GM12878 (cell line): ENCODE measurements around the gene CSTB. TPM values are rescaled to one million over a fixed set of nuclear protein-coding genes. Genes with fewer than 3 reads are reported as not detected.
A peak's percentile ranks its signal among the peaks of the same experiment; 100 is the strongest.

ENCODE experiments used
- ATAC-seq: fragments of 200-7000 bp; cut with Tn5 transposase; 3 replicates; pipeline ENCODE4 v1.9.1; 2020; ENCODE audit warnings: mild to moderate bottlenecking, moderate library complexity
- BruUV-seq: library from RNA; stranded (reverse); fragments of 400-500 nt; replicated peaks from 2 replicates; lab custom pipeline; 2021; lab: Mats Ljungman, UMichigan
- CTCF ChIA-PET: fragments of 300-600 bp; sonication (Branson Sonifier 250); formaldehyde crosslinking; extraction: SDS; loops from one replicate; lab custom pipeline; 2021; ENCODE audit warnings: inconsistent platforms; lab: Yijun Ruan, JAX
- POLR2A ChIA-PET: fragments of 350-600 bp; formaldehyde crosslinking; extraction: SDS; loops from one replicate; lab custom pipeline; 2021; ENCODE audit warnings: inconsistent platforms; lab: Charles Lee
- RAD21 ChIA-PET: fragments of 300-600 bp; sonication (Branson Sonifier 250); formaldehyde crosslinking; loops from one replicate; lab custom pipeline; 2023; ENCODE audit warnings: antibody characterized with exemption; ENCODE audit not compliant: unreplicated experiment; lab: Charles Lee
- SMC1A ChIA-PET: fragments of 300-600 bp; sonication (Branson Sonifier 250); formaldehyde crosslinking; loops from one replicate; lab custom pipeline; 2023; ENCODE audit not compliant: unreplicated experiment, uncharacterized antibody; lab: Charles Lee
- DNase-seq: peaks from one replicate; pipeline ENCODE4 v3.0.0-alpha.2; 2011; ENCODE audit warnings: low read depth, low spot score
- FAIRE-seq: peaks from 3 replicates; lab custom pipeline; 2011; peaks lifted over from hg19 to GRCh38; lab: Jason Lieb, UNC
- H2AFZ ChIP-seq: 2 replicates; pipeline ENCODE4 v1.6.0; 2011; ENCODE audit warnings: low read depth, low read length, control low read depth; ENCODE audit not compliant: control insufficient read depth
- H3K27ac ChIP-seq: 2 replicates; pipeline ENCODE4 v1.5.1; 2011; ENCODE audit warnings: control low read depth; ENCODE audit not compliant: control insufficient read depth, insufficient read depth
- H3K27me3 ChIP-seq, 2 experiments: replicated peaks in 1 of 2; 2 replicates each; pipeline versions ENCODE4 v1.6.0 to v1.6.1; 2011; ENCODE audit warnings: low read length in 1 of 2; ENCODE audit not compliant: control insufficient read depth in 2 of 2, insufficient read depth in 2 of 2
- H3K36me3 ChIP-seq, 2 experiments: 2 replicates each; pipeline ENCODE4 v1.5.1; 2011; ENCODE audit warnings: low read length in 1 of 2; ENCODE audit not compliant: control insufficient read depth in 2 of 2, insufficient read depth in 2 of 2
- H3K4me1 ChIP-seq: 2 replicates; pipeline ENCODE4 v1.6.1; 2011; ENCODE audit warnings: mild to moderate bottlenecking, low read length, moderate library complexity, mixed read lengths; ENCODE audit not compliant: control insufficient read depth, insufficient read depth
- H3K4me2 ChIP-seq: 2 replicates; pipeline ENCODE4 v1.6.0; 2011; ENCODE audit warnings: control low read depth; ENCODE audit not compliant: control insufficient read depth, insufficient read depth
- H3K4me3 ChIP-seq: fragments of 200-600 bp; sonication (generic); 2 replicates; pipeline ENCODE4 v1.5.1; 2016
- H3K79me2 ChIP-seq: 2 replicates; pipeline ENCODE4 v1.6.0; 2011; ENCODE audit warnings: low read length; ENCODE audit not compliant: control insufficient read depth, insufficient read depth
- H3K9ac ChIP-seq: 2 replicates; pipeline ENCODE4 v1.8.0; 2011; ENCODE audit warnings: low read length, control low read depth, mixed read lengths; ENCODE audit not compliant: control insufficient read depth, insufficient read depth
- H3K9me3 ChIP-seq: replicated peaks from 3 replicates; pipeline ENCODE4 v1.5.1; 2011; ENCODE audit warnings: mild to moderate bottlenecking, low read length; ENCODE audit not compliant: control insufficient read depth, insufficient read depth
- H4K20me1 ChIP-seq: 2 replicates; pipeline ENCODE4 v1.6.0; 2011; ENCODE audit not compliant: control insufficient read depth, insufficient read depth
- DPF2 ChIP-seq: fragments of 450-650 bp; IDR thresholded peaks from 2 replicates; pipeline ENCODE4 v1.6.1; 2017; ENCODE audit warnings: mild to moderate bottlenecking
- FOS ChIP-seq: IDR thresholded peaks from 3 replicates; pipeline ENCODE4 v1.6.1; 2011; ENCODE audit warnings: borderline replicate concordance; ENCODE audit not compliant: insufficient read length; ENCODE audit errors: extremely low read depth
- HDAC2 ChIP-seq: fragments of 200-600 bp; sonication (generic); IDR thresholded peaks from 2 replicates; pipeline ENCODE4 v1.6.1; 2017
- KLF5 ChIP-seq: fragments of 450-650 bp; IDR thresholded peaks from 2 replicates; pipeline ENCODE4 v1.6.1; 2014; ENCODE audit warnings: mild to moderate bottlenecking; ENCODE audit not compliant: partially characterized antibody
- PAX8 ChIP-seq: fragments of 450-650 bp; IDR thresholded peaks from 2 replicates; pipeline ENCODE4 v1.6.1; 2017; ENCODE audit warnings: mild to moderate bottlenecking, moderate library complexity
- POLR2A ChIP-seq: IDR thresholded peaks from 2 replicates; pipeline ENCODE4 v1.6.1; 2011; ENCODE audit warnings: low read depth, mild to moderate bottlenecking, low read length
- SREBF2 ChIP-seq: IDR thresholded peaks from 2 replicates; pipeline ENCODE4 v1.6.1; 2012; ENCODE audit warnings: mild to moderate bottlenecking, low read length
- STAT3 ChIP-seq: IDR thresholded peaks from 2 replicates; pipeline ENCODE4 v1.6.1; 2011; ENCODE audit warnings: low read depth, low read length, improper control_type of control experiment
- WGBS: methylation state at CpG from one replicate; pipeline ENCODE4 v1.1.6; 2016; ENCODE audit warnings: low lambda C conversion rate; ENCODE audit not compliant: insufficient replicate concordance, insufficient coverage; ENCODE audit errors: missing lambda C conversion rate; 5-methylcytosine and 5-hydroxymethylcytosine counted together
- in situ Hi-C: fragments of 300-500 bp; cut with MboI; formaldehyde crosslinking; loops from 9 replicates; pipeline ENCODE4 v1.14.3; 2018; ENCODE audit warnings: mixed read lengths
- intact Hi-C: fragments of 100-400 bp; cut with micrococcal nuclease; formaldehyde crosslinking; loops from one replicate; pipeline ENCODE4 v1.14.2; 2022; ENCODE audit not compliant: unreplicated experiment
- polyA plus RNA-seq, 11 experiments: library from polyadenylated mRNA; depleted of rRNA in 4 of 11; unstranded in 6 of 11; stranded (reverse) in 5 of 11; fragments of >200 nt; fragmentation: Nextera tagmentation in 4 of 11; fragmentation: Illumina TruSeq in 1 of 11; extraction: Ambion mirVana in 4 of 11; extraction: Trizol in 1 of 11; gene quantifications; 1 replicate in 1 of 11; 2 replicates in 10 of 11; pipeline versions ENCODE4 v1.2.1 to v1.2.3, GENCODE V29; 2011 to 2016; ENCODE audit warnings: inconsistent platforms in 2 of 11, missing spikeins in 2 of 11, low read depth in 1 of 11
- total RNA-seq, 4 experiments: library from RNA; depleted of rRNA in 3 of 4; stranded (reverse); fragments of >200 nt in 3 of 4; fragmentation: Illumina TruSeq in 1 of 4; extraction: Trizol in 1 of 4; gene quantifications; 2 replicates each; pipeline versions ENCODE4 v1.2.1 to v1.2.3, GENCODE V29; 2013 to 2021
- TF ChIP-seq, protein P1 (sequence below): IDR thresholded peaks from 2 replicates; pipeline ENCODE4 v1.6.1; 2012; ENCODE audit warnings: mild to moderate bottlenecking, low read depth, low read length
- TF ChIP-seq, protein P2 (sequence below): fragments of 450-650 bp; IDR thresholded peaks from 2 replicates; pipeline ENCODE4 v1.6.1; 2018; ENCODE audit warnings: mild to moderate bottlenecking, low read depth, moderate library complexity; ENCODE audit not compliant: partially characterized antibody

The CSTB gene
- total and polyA plus RNA-seq, 10 of the 15 experiments (the other 5 are each of a cell fraction or from before 2014, with no cell fraction given) = 12.5 to 82.7 (median 41.9) TPM

DNA sequence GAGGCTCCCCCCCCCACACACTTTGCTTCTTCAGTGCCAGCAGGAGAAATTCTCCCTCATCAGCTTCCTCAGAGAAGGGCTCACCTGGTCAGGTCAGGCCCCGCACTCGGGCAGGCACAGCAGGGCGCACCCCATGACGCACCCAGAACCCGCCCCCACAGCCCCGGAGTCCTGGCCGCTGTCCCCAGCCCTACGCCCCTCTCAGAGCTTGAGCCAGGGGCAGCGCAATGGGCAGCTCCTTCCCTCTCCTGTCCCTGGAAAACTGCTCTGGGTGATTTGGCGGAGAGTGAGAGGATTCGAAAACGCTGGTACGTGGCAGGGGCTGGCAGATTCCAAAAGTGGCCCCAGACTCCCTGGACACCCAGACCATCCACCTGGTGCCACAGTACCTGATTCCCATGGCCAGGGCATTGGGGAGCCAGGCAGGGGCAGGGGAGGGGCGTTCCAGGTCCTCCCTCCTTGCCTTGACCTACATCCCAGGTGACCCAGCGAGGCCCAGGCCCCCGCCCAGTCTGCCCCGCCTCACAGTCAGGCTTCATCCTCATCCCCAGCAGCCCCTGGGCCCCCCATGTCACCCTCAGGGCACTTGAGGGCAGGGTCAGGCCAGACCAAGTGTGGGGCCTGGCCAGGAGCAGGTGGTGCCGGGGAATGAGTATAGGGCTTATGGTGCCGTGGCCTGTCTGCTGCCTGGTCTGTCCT is 37.0 kb upstream of the CSTB start:
- Histone ChIP-seq H3K9me3 (no peaks in the 10 kb centered on the region), H3K4me2 (no peak overlapping the region), H3K4me3 (no peak overlapping the region), H4K20me1 (no peaks in the 10 kb centered on the region), H3K9ac (no peak overlapping the region), H3K27me3 (no peaks in the 10 kb centered on the region), H3K4me1 (peaks cover 25% of the 10 kb centered on the region), H3K79me2 (no peaks in the 10 kb centered on the region; the same call in 1 of the 2 replicates), H3K36me3 (no peaks in the 10 kb centered on the region), H3K27ac (no peak overlapping the region), H2AFZ (no peak overlapping the region)
- POLR2A ChIA-PET = no interaction called here
- intact Hi-C loops (no loop called here), in situ Hi-C loops (no loop called here)
- TF ChIP-seq POLR2A = 0 out of 2 replicates have a peak, but pooled peaks have one; percentile 17
- no peak for TF ChIP-seq PAX8
- no peak for TF ChIP-seq STAT3
- WGBS = 78% methylated on average over 17 of the region's 19 CpGs
- ATAC-seq = no peak
- RAD21 ChIA-PET = interaction anchor here (3.6 kb wide), 1 partner anchor 126 kb away, joined by 21 read pairs; no protein-coding TSS in a partner anchor
- no TSS peak for BruUV-seq
- no peak for DNase-seq
- SMC1A ChIA-PET = no interaction called here
- CTCF ChIA-PET = interaction anchor here (2.1 kb wide), 1 partner anchor 163 kb away, joined by 10 read pairs; no protein-coding TSS in a partner anchor
- FAIRE-seq = no peak

DNA sequence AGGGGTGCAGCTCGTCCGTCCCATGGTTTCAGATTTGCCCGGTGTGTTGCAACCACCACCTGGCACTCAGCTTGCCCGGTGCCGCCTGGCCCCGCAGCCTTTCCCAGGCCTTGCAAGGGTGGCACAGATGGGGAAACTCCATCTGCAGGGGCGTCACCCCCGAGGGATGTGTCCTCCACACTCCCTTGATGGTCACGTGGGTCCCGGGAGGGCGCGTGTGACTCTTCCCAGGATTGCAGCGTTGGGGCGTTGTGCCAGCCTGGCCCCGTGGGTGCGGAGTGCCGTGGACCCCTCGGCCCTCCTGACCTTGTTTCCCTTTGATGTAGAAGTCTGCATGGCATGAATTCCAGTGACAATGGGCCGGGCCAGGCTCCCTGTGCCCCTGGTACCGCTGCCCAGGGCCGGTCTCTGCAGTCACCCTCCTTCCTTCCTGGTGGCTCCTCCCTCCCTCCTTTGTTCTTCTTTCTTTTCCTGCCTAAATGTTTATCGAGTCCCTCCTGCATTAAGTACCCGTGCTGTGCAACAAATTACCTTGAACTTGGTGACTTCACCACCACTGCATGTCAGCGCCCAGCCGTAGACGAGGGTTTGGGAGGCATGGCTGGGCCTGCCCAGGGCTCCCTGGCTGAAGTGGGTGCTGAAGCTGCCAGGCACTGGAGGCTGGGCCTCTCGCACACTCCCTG is 36.2 kb upstream of the CSTB start:
- Histone ChIP-seq H4K20me1 (no peaks in the 10 kb centered on the region), H3K9ac (no peak overlapping the region), H3K4me2 (no peak overlapping the region), H3K4me3 (no peak overlapping the region), H3K79me2 (no peaks in the 10 kb centered on the region; the same call in none of the 2 replicates), H3K27ac (no peak overlapping the region), H3K36me3 (no peaks in the 10 kb centered on the region), H3K9me3 (no peaks in the 10 kb centered on the region), H3K4me1 (peaks cover 31% of the 10 kb centered on the region), H3K27me3 (no peaks in the 10 kb centered on the region), H2AFZ (no peak overlapping the region)
- SMC1A ChIA-PET = no interaction called here
- POLR2A ChIA-PET = no interaction called here
- RAD21 ChIA-PET = interaction anchor here (0.7 to 3.6 kb wide), 3 partner anchors 127 to 160 kb away, joined by 3 to 21 read pairs (median 5); no protein-coding TSS in a partner anchor
- 37% methylated on average over 27 of the region's 27 CpGs for WGBS
- ATAC-seq (no peak), DNase-seq (no peak), FAIRE-seq (no peak)
- CTCF ChIA-PET = interaction anchor here (1.7 to 4.5 kb wide), 4 partner anchors 72 to 164 kb away, joined by 3 to 39 read pairs (median 14); no protein-coding TSS in a partner anchor
- in situ Hi-C loops (no loop called here), intact Hi-C loops (no loop called here)
- BruUV-seq = no TSS peak
- no peak for TF ChIP-seq SREBF2
- TF ChIP-seq HDAC2 = no peak
- TF ChIP-seq, protein P1, sequence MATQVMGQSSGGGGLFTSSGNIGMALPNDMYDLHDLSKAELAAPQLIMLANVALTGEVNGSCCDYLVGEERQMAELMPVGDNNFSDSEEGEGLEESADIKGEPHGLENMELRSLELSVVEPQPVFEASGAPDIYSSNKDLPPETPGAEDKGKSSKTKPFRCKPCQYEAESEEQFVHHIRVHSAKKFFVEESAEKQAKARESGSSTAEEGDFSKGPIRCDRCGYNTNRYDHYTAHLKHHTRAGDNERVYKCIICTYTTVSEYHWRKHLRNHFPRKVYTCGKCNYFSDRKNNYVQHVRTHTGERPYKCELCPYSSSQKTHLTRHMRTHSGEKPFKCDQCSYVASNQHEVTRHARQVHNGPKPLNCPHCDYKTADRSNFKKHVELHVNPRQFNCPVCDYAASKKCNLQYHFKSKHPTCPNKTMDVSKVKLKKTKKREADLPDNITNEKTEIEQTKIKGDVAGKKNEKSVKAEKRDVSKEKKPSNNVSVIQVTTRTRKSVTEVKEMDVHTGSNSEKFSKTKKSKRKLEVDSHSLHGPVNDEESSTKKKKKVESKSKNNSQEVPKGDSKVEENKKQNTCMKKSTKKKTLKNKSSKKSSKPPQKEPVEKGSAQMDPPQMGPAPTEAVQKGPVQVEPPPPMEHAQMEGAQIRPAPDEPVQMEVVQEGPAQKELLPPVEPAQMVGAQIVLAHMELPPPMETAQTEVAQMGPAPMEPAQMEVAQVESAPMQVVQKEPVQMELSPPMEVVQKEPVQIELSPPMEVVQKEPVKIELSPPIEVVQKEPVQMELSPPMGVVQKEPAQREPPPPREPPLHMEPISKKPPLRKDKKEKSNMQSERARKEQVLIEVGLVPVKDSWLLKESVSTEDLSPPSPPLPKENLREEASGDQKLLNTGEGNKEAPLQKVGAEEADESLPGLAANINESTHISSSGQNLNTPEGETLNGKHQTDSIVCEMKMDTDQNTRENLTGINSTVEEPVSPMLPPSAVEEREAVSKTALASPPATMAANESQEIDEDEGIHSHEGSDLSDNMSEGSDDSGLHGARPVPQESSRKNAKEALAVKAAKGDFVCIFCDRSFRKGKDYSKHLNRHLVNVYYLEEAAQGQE = no peak
- no peak for TF ChIP-seq DPF2
- no peak for TF ChIP-seq KLF5
- TF ChIP-seq, protein P2, sequence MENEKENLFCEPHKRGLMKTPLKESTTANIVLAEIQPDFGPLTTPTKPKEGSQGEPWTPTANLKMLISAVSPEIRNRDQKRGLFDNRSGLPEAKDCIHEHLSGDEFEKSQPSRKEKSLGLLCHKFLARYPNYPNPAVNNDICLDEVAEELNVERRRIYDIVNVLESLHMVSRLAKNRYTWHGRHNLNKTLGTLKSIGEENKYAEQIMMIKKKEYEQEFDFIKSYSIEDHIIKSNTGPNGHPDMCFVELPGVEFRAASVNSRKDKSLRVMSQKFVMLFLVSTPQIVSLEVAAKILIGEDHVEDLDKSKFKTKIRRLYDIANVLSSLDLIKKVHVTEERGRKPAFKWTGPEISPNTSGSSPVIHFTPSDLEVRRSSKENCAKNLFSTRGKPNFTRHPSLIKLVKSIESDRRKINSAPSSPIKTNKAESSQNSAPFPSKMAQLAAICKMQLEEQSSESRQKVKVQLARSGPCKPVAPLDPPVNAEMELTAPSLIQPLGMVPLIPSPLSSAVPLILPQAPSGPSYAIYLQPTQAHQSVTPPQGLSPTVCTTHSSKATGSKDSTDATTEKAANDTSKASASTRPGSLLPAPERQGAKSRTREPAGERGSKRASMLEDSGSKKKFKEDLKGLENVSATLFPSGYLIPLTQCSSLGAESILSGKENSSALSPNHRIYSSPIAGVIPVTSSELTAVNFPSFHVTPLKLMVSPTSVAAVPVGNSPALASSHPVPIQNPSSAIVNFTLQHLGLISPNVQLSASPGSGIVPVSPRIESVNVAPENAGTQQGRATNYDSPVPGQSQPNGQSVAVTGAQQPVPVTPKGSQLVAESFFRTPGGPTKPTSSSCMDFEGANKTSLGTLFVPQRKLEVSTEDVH = no peak
- TF ChIP-seq FOS = no peak
